Osteocyte (in vitro differentiated cells): ENCODE results near the gene DNAJB5. TPM values are rescaled to one million over a fixed set of nuclear protein-coding genes. Genes with fewer than 3 reads are reported as not detected.
A peak's percentile ranks its signal among the peaks of the same experiment; 100 is the strongest.

Experiments used
- DNase-seq: peaks from one replicate; pipeline ENCODE4 v3.0.0; 2021; ENCODE audit warnings: mixed read lengths; ENCODE audit not compliant: unreplicated experiment; ENCODE audit errors: extremely low spot score
- H3K27ac Mint-ChIP-seq: one replicate; pipeline ENCODE4 v1.8.0; 2021; ENCODE audit warnings: mild to moderate bottlenecking, mixed read lengths; ENCODE audit not compliant: unreplicated experiment
- H3K27me3 Mint-ChIP-seq: one replicate; pipeline ENCODE4 v1.8.0; 2021; ENCODE audit warnings: mixed read lengths; ENCODE audit not compliant: unreplicated experiment
- H3K36me3 Mint-ChIP-seq: one replicate; pipeline ENCODE4 v1.8.0; 2021; ENCODE audit warnings: mixed read lengths; ENCODE audit not compliant: unreplicated experiment
- H3K4me1 Mint-ChIP-seq: one replicate; pipeline ENCODE4 v1.8.0; 2021; ENCODE audit warnings: mixed read lengths; ENCODE audit not compliant: unreplicated experiment
- H3K4me3 Mint-ChIP-seq: one replicate; pipeline ENCODE4 v1.8.0; 2021; ENCODE audit warnings: mild to moderate bottlenecking, moderate library complexity, mixed read lengths; ENCODE audit not compliant: unreplicated experiment
- H3K9me3 Mint-ChIP-seq: one replicate; pipeline ENCODE4 v1.8.0; 2021; ENCODE audit warnings: mixed read lengths; ENCODE audit not compliant: unreplicated experiment
- CTCF ChIP-seq: fragments of 200-600 bp; sonication (generic); IDR thresholded peaks from 2 replicates; pipeline ENCODE4 v1.5.0; 2021; ENCODE audit warnings: antibody characterized with exemption, mild to moderate bottlenecking, moderate library complexity
- total RNA-seq: library from RNA; stranded (reverse); gene quantifications from 2 replicates; pipeline ENCODE4 v1.2.1, GENCODE V29; 2021

The DNAJB5 gene
- total RNA-seq, 1 donor from 2014 or later: 6.8 TPM

DNA sequence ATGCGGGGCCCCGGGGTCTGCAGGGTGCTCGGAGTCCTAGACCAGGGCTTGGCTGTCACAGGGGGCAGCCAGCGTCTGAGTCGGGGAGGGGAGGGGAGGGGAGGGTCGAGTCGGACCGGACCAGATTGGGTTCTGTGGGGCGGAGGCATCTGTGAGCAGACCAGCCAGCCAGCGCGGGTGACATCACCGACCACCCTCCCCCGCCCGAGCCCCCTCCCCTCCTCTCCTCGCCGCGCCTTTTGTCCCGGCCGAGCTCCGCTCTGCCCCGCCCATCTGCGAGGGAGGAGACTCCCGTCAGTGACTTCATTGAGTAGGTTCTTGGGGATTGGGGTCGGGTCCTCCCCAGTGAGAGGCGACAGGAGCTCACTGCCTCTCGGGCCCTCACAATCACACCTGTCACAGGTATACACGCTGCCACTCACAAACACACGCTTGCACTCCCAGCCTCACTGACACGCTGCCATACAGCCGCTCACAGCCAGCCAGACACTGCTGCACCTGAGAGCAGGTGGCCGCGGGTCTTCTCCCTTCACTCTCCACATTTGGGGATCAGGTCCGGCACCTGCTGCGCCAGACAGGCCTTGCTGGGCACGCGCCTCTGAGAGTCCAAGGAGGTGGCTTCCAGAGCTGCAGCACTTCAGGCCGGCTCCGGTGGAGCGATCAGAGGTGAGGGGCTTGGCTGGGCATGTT, 546 bp downstream of the DNAJB5 start:
- Mint-ChIP-seq H3K27ac (peak overlapping the region; percentile 73), H3K27me3 (peaks cover 3% of the 10 kb centered on the region), H3K4me3 (peak overlapping the region; percentile 80), H3K9me3 (no peaks in the 10 kb centered on the region), H3K4me1 (peaks cover 45% of the 10 kb centered on the region), H3K36me3 (no peaks in the 10 kb centered on the region)
- no peak for DNase-seq
- no peak for TF ChIP-seq CTCF

DNA sequence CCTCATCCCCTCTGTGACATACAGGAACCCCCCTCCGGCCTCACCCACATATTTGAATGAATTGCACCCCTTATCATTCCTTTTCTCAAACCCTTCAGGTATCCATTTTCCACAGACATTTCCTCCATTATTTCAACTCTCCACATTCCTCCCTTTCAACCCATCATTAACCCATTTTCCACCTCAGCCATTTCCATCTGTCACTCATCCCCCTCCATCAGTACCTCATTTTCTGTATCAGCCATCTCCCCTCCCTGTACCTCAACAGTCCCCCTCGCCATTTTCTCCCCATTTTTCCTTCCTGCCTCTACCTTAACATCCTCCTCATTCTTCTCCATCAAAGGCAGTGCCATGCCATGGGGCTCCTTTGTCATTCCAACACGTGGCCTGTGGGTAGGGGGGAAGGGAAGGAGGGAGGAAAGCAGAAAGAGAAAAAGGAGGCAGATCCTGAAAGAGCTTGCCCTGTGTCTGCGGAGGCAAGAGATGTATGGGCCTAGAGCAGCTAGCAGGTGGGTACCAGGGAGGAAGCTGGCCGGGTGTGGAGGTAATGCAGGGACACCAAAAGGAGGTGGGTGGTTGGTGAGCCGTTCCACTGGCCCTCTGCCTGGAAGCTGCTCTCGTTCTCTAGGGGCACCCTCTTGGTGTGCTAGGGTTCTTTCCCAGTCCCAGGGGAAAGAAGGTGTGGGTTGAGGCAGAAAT, 1.5 kb downstream of the DNAJB5 start:
- no peak for DNase-seq
- H3K4me1 Mint-ChIP-seq: peaks cover 45% of the 10 kb centered on the region
- H3K9me3 Mint-ChIP-seq: no peaks in the 10 kb centered on the region
- H3K36me3 Mint-ChIP-seq: no peaks in the 10 kb centered on the region
- H3K4me3 Mint-ChIP-seq: peak overlapping the region; percentile 80
- no peaks in the 10 kb centered on the region for H3K27me3 Mint-ChIP-seq
- TF ChIP-seq CTCF: no peak
- peak overlapping the region; percentile 5 for H3K27ac Mint-ChIP-seq

DNA sequence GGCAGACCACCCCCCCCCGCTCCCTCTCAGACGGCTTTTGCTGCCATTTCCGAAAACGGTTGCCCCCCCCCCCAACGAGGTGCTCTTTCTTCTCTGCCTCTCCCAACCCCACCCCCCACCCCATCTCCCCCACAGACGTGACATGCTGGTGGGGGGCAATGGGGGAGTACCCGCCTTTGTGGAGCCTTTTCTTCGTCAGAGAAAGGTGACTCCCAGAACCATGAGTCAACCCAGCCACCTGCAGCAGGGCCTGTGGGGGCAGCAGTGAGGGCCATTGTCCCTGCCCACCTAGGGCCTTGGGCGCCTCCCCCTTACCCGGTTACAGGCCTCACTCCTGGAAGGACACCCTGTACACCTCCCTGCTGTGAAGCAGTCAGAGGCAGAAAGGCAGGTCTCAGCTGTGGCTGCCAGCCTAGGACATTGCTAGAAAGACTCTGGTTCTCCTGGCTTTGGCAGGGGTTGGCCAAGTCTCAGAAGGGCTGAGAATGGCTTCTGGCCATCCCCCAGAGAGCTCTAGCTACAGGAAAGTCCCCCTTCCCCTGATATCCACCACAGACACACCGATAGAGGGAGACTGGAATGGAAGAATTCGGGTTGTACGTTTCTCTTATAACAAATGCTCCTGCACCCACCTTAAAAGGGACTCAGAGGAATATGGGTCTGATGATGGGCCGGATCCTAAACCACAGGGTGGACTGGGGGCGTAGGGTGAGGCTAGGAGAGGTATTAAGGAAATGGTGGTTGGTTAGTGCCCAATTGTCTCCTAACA, 2.2 kb downstream of the DNAJB5 start:
- no peaks in the 10 kb centered on the region for H3K27me3 Mint-ChIP-seq
- H3K4me3 Mint-ChIP-seq: no peak overlapping the region
- H3K9me3 Mint-ChIP-seq: no peaks in the 10 kb centered on the region
- no peak for TF ChIP-seq CTCF
- DNase-seq: no peak
- H3K27ac Mint-ChIP-seq: no peak overlapping the region
- peaks cover under 1% of the 10 kb centered on the region for H3K36me3 Mint-ChIP-seq
- peaks cover 45% of the 10 kb centered on the region for H3K4me1 Mint-ChIP-seq

DNA sequence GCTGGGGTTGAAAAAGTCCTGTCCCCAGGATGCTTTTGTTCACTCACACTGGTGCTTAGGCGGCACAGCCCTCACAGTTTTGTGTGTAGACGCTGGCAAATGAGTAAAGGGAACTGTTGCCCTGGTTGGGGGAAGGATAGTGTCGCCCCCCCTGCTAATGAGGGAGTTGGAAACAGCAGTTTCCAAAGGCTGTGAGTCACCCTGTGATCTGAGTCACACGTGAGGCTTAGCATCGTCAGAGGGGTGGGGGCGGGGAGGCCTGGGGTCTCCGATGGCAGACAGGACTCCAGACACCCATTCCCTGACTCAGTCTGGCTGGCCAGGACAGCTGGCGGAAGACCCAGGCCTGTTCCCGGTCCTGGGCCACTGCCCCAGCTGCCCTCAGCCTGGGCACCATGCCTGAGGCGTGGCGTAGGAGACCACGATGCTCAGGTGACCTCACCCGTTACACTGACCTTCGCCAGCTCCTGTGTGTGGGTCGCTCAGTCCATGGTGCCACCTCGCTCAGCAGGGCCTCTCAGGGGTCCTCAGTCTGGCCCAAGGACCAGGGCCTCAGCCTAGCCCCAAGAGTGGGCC, 2.9 kb downstream of the DNAJB5 start:
- peaks cover 5% of the 10 kb centered on the region for H3K36me3 Mint-ChIP-seq
- TF ChIP-seq CTCF: no peak
- no peak overlapping the region for H3K27ac Mint-ChIP-seq
- no peaks in the 10 kb centered on the region for H3K9me3 Mint-ChIP-seq
- H3K27me3 Mint-ChIP-seq: no peaks in the 10 kb centered on the region
- H3K4me3 Mint-ChIP-seq: no peak overlapping the region
- no peak for DNase-seq
- H3K4me1 Mint-ChIP-seq: peaks cover 45% of the 10 kb centered on the region
